A673 (cell line): Measurements from ENCODE around the gene EPN2. TPM values are rescaled to one million over a fixed set of nuclear protein-coding genes. Genes with fewer than 3 reads are reported as not detected.
"Not testable (repeated sequence)": the region's sequence is repeated elsewhere in the genome, so short reads cannot be mapped to it uniquely, and the experiment has no call there.

Source experiments
- BruUV-seq: library from RNA; stranded (reverse); fragments of 400-500 nt; replicated peaks from 2 replicates; lab custom pipeline; 2021; lab: Mats Ljungman, UMichigan
- CTCF ChIA-PET: fragments of 300-600 bp; sonication (Branson Sonifier 250); formaldehyde crosslinking; loops from one replicate; lab custom pipeline; 2022; ENCODE audit warnings: antibody characterized with exemption; lab: Charles Lee
- POLR2A ChIA-PET: fragments of 300-600 bp; sonication (Branson Sonifier 250); formaldehyde crosslinking; loops from one replicate; lab custom pipeline; 2022; ENCODE audit warnings: antibody characterized with exemption; ENCODE audit not compliant: low non-redundant PET; lab: Charles Lee
- DNase-seq: peaks from one replicate; pipeline ENCODE4 v3.0.0-alpha.2; 2015; ENCODE audit warnings: low spot score
- H3K27ac ChIP-seq: fragments of 200-600 bp; sonication (generic); 2 replicates; pipeline ENCODE4 v1.5.1; 2016; ENCODE audit warnings: mixed run types, low read depth, mild to moderate bottlenecking, mixed read lengths, antibody characterized with exemption, low read length; ENCODE audit not compliant: poor library complexity, severe bottlenecking
- H3K27me3 ChIP-seq: fragments of 200-600 bp; sonication (generic); replicated peaks from 2 replicates; pipeline ENCODE4 v1.6.1; 2017; ENCODE audit warnings: mixed run types, low read depth, mild to moderate bottlenecking, mixed read lengths, antibody characterized with exemption, low read length; ENCODE audit not compliant: insufficient read depth, poor library complexity
- H3K36me3 ChIP-seq: fragments of 200-600 bp; sonication (generic); 2 replicates; pipeline ENCODE4 v1.6.1; 2016; ENCODE audit warnings: mixed run types, mild to moderate bottlenecking, mixed read lengths, antibody characterized with exemption, low read length; ENCODE audit not compliant: insufficient read depth, poor library complexity, severe bottlenecking
- H3K4me1 ChIP-seq: fragments of 200-600 bp; sonication (generic); 2 replicates; pipeline ENCODE4 v1.6.1; 2017; ENCODE audit warnings: mixed run types, mild to moderate bottlenecking, mixed read lengths, antibody characterized with exemption, low read length; ENCODE audit not compliant: insufficient read depth, poor library complexity, severe bottlenecking
- H3K4me3 ChIP-seq: fragments of 200-600 bp; sonication (generic); 2 replicates; pipeline ENCODE4 v1.5.1; 2016; ENCODE audit warnings: low read depth, mixed run types, mild to moderate bottlenecking, mixed read lengths, low read length; ENCODE audit not compliant: poor library complexity, severe bottlenecking
- H3K9me3 ChIP-seq: fragments of 200-600 bp; sonication (generic); 2 replicates; pipeline ENCODE4 v1.6.1; 2016; ENCODE audit warnings: mixed run types, low read depth, mild to moderate bottlenecking, mixed read lengths, antibody characterized with exemption, low read length; ENCODE audit not compliant: poor library complexity, severe bottlenecking
- EZH2 ChIP-seq: fragments of 200-600 bp; sonication (generic); IDR thresholded peaks from 2 replicates; pipeline ENCODE4 v1.6.1; 2017; ENCODE audit warnings: borderline replicate concordance, low read depth, mild to moderate bottlenecking, mixed read lengths, antibody characterized with exemption, low read length; ENCODE audit not compliant: poor library complexity, severe bottlenecking
- intact Hi-C: fragments of 100-400 bp; cut with micrococcal nuclease; formaldehyde crosslinking; loops from one replicate; pipeline ENCODE4 v1.10.0; 2022; ENCODE audit not compliant: unreplicated experiment
- total RNA-seq: library from RNA; stranded (reverse); gene quantifications from 2 replicates; pipeline ENCODE4 v1.2.3, GENCODE V29; 2021
- TF ChIP-seq, protein P1 (sequence below): fragments of 300-800, 200-600 bp; sonication (generic); conservative IDR thresholded peaks from 2 replicates; pipeline ENCODE4 v1.5.1; 2017; ENCODE audit warnings: low read depth, mild to moderate bottlenecking, antibody characterized with exemption, low read length, moderate library complexity, mixed read lengths

The EPN2 gene
- total RNA-seq, 1 experiment from 2014 or later = 52.0 TPM

DNA sequence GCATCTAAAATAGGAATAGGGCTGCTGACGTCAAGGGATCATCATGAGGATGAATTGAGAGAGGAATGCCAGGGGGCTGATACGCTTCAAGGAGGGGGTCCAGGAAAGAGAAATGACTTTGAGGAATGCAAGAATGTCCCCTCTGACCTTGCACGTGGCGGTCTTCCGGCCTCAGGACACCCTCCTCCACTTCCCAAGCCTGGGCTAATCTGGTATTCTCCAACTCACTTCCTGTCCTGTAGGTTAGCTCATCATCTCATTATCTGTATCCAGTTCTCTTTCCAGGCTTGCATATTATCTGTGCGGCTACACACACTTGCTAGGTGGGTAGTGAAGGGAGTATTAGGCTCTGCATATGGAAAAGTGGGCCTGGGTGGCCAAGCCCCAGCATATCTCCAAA lies 2.5 kb upstream of the EPN2 start:
- POLR2A ChIA-PET, CTCF ChIA-PET, H3K27me3 ChIP-seq, BruUV-seq, H3K27ac ChIP-seq, H3K9me3 ChIP-seq, H3K4me3 ChIP-seq, intact Hi-C loops, H3K36me3 ChIP-seq, DNase-seq, H3K4me1 ChIP-seq: not testable (repeated sequence)

DNA sequence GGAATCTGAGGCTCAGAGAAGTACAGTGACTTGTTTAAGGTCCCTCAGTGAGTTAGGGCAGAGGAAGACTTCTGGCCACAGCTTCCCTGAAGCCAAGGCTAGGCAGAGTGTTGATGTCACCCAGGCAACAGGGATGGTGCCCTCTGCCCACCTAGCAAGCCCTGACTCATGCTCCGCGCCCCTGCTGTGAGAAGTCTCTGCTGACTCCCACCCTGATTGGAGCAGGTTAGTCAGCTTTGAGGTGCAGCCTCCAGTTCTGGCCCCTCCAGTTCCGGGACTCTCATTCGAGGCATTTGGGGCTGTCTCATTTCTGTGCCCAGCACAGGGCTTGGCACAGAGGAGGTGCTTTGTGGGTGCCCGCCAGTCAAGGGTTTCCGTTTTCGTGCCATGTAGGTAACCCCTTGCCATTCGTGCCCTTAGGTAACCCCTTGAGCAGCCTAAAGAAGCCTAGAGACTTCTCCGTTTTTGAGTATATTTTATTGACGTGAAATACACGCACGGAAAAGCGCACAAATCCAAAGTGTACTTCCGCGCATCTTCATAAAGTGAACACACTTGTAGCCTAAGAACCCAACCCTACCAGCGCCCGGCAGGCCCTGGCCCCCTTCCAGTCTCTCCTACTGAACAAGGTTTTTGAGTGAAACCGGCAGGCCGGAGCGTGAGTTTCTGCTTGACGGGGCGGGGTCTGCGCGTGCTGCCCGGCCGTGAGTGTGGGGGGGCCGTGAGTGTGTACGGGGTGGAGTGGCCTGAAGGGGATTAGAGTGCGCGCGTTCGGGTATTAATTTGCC lies 621 bp upstream of the EPN2 start:
- H3K36me3 ChIP-seq, H3K27me3 ChIP-seq, POLR2A ChIA-PET, BruUV-seq, H3K27ac ChIP-seq, intact Hi-C loops, CTCF ChIA-PET, DNase-seq, H3K9me3 ChIP-seq, H3K4me1 ChIP-seq: not testable (repeated sequence)
- peak overlapping the region; percentile 94 for H3K4me3 ChIP-seq

DNA sequence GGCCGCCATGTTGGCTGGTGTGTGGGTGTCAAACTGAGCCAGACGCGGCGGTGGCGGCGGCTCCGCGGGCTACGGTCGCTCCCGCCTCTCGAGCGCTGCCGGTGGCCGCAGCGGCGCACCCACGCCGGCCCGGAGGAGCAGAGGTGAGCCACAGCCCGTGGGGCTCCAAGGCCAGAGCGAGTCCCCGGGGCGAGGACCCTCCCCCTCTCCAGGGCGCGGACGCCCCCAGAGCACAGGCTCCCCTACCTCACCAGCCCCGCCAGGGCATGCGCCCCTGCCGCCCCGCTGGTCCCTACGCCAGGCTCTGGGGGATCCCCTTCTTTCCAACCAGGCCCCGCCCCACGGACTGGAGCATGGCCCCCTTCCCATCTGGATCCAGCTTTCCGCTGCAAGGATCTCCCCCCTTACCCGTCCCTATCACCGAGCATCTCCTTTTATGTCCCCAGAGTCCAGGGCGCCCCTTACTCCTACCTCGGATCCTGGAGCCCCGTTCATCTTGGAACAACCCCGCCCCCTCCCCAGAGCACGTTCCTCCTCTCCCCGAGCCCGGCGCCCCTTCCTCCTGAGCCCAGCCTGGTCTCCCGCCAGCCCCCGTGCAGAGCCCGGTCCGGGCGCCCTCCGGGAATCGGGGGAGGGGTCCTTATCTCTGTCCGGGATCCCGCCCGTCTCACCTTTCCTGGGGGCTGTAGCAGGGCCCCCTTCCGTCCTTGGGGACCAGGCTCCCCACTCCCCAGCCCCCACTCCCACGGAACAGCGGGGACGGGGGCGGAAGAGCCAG lies 412 bp downstream of the EPN2 start:
- no peaks in the 10 kb centered on the region for H3K4me1 ChIP-seq
- peak; percentile 62 for DNase-seq
- intact Hi-C loops = no loop called here
- H3K4me3 ChIP-seq = peak overlapping the region; percentile 94
- no peaks in the 10 kb centered on the region for H3K36me3 ChIP-seq
- TF ChIP-seq, protein P1, sequence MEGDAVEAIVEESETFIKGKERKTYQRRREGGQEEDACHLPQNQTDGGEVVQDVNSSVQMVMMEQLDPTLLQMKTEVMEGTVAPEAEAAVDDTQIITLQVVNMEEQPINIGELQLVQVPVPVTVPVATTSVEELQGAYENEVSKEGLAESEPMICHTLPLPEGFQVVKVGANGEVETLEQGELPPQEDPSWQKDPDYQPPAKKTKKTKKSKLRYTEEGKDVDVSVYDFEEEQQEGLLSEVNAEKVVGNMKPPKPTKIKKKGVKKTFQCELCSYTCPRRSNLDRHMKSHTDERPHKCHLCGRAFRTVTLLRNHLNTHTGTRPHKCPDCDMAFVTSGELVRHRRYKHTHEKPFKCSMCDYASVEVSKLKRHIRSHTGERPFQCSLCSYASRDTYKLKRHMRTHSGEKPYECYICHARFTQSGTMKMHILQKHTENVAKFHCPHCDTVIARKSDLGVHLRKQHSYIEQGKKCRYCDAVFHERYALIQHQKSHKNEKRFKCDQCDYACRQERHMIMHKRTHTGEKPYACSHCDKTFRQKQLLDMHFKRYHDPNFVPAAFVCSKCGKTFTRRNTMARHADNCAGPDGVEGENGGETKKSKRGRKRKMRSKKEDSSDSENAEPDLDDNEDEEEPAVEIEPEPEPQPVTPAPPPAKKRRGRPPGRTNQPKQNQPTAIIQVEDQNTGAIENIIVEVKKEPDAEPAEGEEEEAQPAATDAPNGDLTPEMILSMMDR = 0 out of 2 replicates have a peak, but pooled peaks have one; percentile 11
- no peak for TF ChIP-seq EZH2
- H3K27me3 ChIP-seq = no peaks in the 10 kb centered on the region
- CTCF ChIA-PET = no interaction called here
- H3K27ac ChIP-seq = peak overlapping the region; percentile 80
- POLR2A ChIA-PET = no interaction called here
- no peaks in the 10 kb centered on the region for H3K9me3 ChIP-seq
- BruUV-seq = no TSS peak

DNA sequence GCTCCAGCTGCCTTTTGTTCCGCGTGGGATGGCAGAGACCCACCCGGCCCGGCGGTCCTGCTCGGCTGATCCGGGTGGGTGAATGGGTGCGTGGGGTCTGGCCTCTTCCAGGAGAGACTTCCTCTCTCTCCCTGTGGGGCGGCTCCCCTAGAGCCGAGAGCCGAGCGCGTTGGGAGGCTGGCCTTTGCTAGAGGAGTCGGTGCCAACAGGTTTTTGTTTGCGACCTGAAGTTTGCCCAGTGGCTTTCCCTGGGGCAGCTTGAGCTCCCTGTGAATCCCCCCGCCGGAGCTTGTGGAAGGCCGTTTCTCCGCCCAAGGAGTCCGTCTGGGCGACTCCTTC lies 970 bp downstream of the EPN2 start:
- peak overlapping the region; percentile 80 for H3K27ac ChIP-seq
- CTCF ChIA-PET = no interaction called here
- H3K4me1 ChIP-seq = peaks cover 4% of the 10 kb centered on the region
- peak overlapping the region; percentile 94 for H3K4me3 ChIP-seq
- DNase-seq = peak; percentile 41
- no peaks in the 10 kb centered on the region for H3K9me3 ChIP-seq
- POLR2A ChIA-PET = no interaction called here
- no TSS peak for BruUV-seq
- intact Hi-C loops = no loop called here
- H3K36me3 ChIP-seq = no peaks in the 10 kb centered on the region
- no peaks in the 10 kb centered on the region for H3K27me3 ChIP-seq
- TF ChIP-seq EZH2 = no peak
- TF ChIP-seq, protein P1 = no peak
